ENCODE measurements around the gene KRTAP16-1.
A peak's percentile ranks its signal among the peaks of the same experiment; 100 is the strongest.

KRTAP16-1 gene

DNA sequence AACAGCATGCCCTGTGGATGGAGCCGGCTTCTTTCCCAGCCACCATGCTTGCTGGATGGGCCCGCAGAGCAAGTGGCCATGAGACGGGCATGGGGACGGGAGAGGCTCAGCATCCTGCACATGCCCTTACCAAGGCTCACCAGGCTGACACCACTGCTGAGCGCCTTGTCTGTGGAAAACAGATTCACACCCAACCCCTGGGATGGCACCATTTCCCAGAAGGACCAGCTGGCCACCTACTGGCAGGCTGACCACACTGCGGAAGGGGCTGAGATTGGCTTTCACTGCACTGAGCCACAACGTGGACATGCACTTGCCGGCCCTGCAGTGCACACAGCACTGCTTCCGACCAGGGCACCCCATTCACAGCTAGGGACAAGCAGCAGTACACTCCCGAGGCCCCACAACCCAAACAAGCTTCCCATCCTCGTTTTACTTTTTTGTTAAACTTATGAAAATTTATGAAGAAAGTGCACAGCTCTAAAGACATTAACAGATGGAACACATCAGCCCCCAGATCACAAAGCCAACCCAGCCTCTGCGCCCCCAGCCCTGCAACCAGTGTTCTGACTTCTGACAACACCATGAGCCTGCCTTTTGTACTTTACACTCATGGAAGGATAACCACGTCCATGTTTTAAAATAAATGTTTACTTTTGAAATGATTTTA lies 20.3 kb upstream of the KRTAP16-1 start:
- no peak for FAIRE-seq

GRCh38 chr17:41328207-41328606 lies 19.1 kb upstream of the KRTAP16-1 start:
- FAIRE-seq = no peak

GRCh38 chr17:41327411-41328120 lies 18.5 kb upstream of the KRTAP16-1 start:
- no peak for FAIRE-seq

DNA sequence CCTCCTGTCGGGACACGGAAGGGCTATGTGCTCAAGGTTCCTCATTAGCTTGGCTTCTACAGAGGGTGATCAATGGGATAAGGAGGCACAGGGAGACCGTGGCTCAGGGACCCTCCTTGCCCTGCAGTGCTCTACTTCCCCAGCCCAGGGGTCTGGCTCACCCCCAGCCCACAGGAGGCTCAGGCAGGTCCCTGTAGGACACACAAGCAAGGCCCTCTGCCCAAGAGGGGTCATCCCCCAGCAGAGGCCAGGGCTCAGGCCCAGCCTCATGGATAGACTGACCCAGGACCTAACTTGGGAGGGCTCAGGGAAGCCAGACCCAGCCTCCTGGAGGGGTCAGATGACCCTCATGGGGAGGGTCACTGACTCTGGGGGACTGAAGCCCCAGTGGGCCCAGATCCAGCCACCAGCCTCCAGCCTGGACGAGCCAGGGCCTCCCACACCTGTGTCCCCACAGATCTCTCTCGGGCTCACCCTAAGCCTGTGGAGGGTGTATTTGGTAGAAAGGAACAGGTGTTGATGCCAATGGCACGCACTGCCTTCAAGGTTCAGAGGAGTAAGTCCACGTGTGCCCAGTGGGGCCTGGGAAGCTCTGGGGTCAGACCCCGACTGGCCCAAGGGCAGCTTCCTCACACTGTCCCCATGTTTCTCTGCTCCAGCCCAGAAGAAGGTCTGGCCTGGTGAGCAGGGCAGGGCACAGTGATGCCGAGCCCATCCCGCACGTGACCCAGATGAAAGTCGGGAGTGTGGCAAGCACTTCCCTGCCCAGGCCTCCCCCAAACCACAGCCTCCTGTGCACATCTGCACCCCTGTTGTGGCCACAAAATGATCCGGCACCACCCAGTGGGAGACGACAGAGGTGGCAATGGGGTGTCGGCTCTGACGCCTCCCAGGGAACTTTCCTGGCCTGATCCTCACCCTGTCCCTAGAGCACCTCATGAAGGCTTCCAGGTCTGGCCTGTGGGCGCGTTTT lies 17.4 kb upstream of the KRTAP16-1 start:
- FAIRE-seq = no peak

GRCh38 chr17:41325611-41326010 lies 16.5 kb upstream of the KRTAP16-1 start:
- no peak for FAIRE-seq

- FAIRE-seq = no peak
These were observed 16.0 kb upstream of the KRTAP16-1 start for GRCh38 chr17:41325126-41325525.

DNA sequence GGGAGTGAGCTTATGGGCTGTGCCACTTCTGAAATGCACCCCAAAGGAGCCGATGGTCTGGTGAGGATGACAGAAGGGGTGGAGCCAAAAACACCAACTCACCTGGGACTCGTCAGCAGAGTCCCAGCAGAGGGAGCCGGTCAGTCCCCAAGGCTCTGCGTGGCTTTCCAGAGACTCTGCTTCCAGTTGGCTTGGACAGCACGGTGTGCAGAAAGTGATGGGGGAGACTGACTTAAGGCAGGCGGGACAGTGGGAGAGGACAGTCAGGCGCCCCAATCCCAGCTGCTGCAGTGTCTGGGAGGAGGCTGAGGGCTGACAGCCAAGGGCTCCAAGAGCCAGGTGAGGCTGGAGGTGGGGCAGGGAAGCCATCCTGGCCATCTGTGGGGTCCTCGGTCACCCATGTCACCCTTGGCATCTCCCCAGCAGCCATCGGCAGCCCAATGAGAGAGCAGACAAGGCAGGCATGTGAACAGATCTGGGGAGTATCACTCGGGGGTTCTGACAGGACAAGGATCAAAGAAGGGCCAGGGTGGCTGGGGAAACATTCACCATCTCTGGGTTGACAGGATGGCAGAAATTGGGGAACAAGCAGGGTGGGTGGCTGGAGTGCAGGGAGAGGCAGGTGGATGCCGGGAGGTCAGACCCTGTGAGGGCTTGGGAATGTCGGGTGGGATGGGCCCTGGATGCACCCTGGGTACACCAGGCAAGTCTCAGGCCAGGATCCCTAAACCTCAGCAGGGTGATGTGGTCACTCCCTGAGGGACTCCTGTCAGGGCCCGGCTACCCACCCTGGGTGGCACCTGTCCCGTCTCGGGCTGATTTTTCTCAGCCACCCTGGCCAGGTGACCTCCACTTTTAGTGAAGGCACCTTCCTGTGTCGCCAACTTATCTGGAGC lies 15.3 kb upstream of the KRTAP16-1 start:
- no peak for FAIRE-seq

- FAIRE-seq = no peak
These were observed 14.1 kb upstream of the KRTAP16-1 start for GRCh38 chr17:41322903-41323895.

- peak; percentile 90 for FAIRE-seq
These were observed 13.2 kb upstream of the KRTAP16-1 start for GRCh38 chr17:41322094-41322902.

DNA sequence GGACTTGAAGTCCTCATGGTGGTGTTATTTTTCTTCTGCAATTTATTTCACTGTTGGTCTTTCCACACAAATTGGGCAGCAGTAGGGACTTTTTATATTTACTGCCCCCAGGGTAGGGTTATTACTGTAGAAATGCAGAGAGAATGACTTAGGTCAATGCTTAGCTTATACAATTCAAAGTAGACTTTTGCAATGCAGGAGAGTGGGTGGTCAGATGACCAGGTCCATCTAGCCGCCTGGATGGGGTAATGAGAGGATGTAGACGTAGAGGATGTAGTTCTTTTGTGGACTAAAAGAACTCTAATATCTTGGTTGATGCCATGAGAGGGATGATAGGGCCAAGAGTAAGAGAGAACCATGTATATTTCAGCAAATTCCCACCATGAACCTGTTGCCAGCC lies 9.1 kb upstream of the KRTAP16-1 start:
- no peak for FAIRE-seq

DNA sequence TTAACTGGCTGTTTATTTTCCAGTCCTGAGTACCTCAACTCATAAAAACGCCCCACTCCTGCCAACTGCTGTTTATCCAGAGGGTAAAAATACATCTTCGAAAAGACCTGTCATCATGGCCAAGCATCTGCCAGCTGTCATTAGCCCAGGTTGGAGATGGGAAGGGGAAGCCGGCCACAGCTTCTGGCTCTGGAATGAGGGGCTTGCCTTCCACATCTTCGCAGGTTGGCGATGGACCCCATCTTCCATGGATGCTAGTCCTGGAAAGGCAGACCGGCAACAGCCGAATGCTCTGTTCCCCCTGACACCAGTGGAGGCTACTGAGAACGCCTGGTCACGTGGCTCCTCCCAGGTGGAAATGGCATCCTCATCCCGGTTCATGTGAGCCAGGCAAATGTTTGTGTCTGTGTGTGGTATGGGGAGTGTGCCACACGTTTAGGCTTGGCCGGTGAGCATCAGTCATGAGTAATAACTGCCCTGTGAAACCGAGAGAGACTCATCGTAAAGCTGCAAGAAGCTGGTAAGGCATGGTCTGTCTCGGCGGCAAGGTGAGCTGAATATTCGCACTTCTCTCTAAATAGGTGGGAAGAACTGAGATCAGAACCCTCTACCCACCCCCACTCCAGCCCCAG lies 6.8 kb upstream of the KRTAP16-1 start:
- no peak for FAIRE-seq

DNA sequence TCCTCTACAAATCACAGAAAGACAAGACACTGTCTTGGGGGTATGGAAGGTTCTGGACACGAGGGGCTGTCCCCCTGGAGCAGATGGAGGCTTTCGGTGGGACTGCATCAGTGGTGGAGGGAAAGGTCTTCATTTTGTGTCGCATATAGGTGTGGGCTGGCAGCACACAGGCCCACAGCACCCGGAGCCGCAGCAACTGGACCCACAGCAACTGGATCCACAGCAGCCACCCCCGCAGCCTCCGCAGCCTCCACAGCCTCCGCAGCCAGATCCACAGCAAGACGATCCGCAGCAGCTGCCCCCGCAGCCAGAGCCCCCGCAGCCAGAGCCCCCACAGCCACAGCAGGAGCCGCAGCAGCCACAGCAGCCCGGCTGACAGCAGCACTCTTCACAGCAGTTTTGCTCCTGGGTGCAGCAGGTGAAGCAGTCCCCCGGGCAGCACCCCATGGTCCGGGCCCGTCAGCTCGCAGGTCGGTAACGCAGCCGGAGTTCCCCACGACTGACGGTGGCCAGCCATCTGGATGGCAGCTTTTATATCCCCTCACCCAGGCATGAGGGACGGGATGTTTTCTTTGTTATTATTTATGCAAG lies 6.2 kb upstream of the KRTAP16-1 start, which contains the start of gene KRTAP17-1:
TSS of gene KRTAP17-1 (minus strand) at position 507 of the 591 bp plus-strand sequence. CDS start at position 447, 60 bp downstream.
- no peak for FAIRE-seq

DNA sequence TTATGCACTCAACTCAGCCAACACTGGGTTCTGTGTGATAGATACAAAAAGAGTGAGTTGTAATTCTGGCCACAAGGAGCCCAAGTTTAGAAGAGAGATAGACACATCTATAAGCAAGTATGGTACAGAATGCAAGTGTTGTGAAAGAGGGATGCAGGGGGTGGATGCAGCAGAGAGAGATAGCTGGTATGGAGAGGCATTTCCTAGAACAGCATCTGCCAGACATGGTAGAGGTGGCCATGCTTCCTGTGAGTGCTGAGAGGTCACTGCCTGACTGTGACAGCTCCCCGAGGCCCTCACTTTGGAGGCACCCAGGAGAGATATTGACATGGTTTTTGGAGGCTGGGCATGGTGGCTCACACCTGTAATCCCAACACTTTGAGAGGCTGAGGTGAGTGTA lies 2.0 kb upstream of the KRTAP16-1 start:
- FAIRE-seq = no peak

DNA sequence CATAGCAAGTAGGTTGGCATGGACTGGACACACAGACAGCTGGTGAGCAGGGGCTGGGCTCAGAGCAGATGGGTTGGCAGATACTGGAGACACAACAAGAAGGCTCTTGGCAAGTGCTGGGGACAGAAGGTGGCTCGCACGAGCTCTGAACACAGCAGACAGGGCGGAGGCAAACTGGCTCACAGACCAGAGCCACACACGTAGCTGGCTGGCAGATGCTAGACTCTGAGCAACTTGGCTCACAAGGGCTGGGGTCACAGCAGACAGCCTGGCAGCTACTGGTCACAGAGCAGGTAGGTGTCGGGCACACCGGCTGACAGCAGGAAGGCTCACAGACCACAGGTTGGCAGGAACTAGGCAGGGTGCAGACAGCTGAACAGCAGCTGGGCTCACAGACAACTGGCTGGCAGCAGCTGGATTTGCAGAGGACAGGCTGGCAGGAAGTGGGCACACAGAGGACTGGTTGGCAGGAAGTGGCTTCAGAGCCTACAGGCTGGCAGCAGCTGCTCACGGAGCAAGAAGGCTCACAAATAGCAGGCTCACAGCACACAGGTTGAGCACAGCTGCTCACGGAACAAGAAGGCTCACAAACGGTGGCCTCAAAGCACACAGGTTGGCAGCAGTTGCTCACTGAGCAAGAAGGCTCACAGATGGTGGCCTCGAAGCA lies 725 bp downstream of the KRTAP16-1 start:
- no peak for FAIRE-seq

GRCh38 chr17:41307647-41308046 lies 1.5 kb downstream of the KRTAP16-1 start:
- FAIRE-seq = no peak

GRCh38 chr17:41304091-41304490 lies 5.0 kb downstream of the KRTAP16-1 start:
- FAIRE-seq = no peak

GRCh38 chr17:41302981-41303380 lies 6.1 kb downstream of the KRTAP16-1 start:
- no peak for FAIRE-seq

Data from G401.6 (cell line).